Esophagus (tissue), 2 donors: ENCODE data around the gene GLIS1. TPM values are rescaled to one million over a fixed set of nuclear protein-coding genes. Genes with fewer than 3 reads are reported as not detected.

ENCODE experiments used
- H3K27ac ChIP-seq, 2 donors: one replicate each; pipeline ENCODE4 v1.5.1; 2013; ENCODE audit warnings: low read depth in 2 of 2, mild to moderate bottlenecking in 2 of 2, inconsistent platforms in 1 of 2, low read length in 1 of 2, moderate library complexity in 1 of 2
- H3K27me3 ChIP-seq, 2 donors: one replicate each; pipeline ENCODE4 v1.6.1; 2013; ENCODE audit warnings: low read length in 2 of 2, control low read depth in 1 of 2, mild to moderate bottlenecking in 1 of 2; ENCODE audit not compliant: insufficient read depth in 2 of 2, control insufficient read depth in 1 of 2
- H3K36me3 ChIP-seq, 2 donors: one replicate each; pipeline ENCODE4 v1.6.1; 2013; ENCODE audit warnings: low read length in 1 of 2; ENCODE audit not compliant: control insufficient read depth in 2 of 2, insufficient read depth in 2 of 2
- H3K4me1 ChIP-seq, 2 donors: one replicate each; pipeline ENCODE4 v1.6.1; 2013; ENCODE audit warnings: low read length in 1 of 2; ENCODE audit not compliant: control insufficient read depth in 2 of 2, insufficient read depth in 2 of 2
- H3K4me3 ChIP-seq, 2 donors: one replicate each; pipeline ENCODE4 v1.5.1; 2013; ENCODE audit warnings: low read length in 2 of 2, mild to moderate bottlenecking in 2 of 2, low read depth in 1 of 2, moderate library complexity in 1 of 2
- H3K9me3 ChIP-seq, 2 donors: one replicate each; pipeline ENCODE4 v1.6.1; 2013; ENCODE audit warnings: mild to moderate bottlenecking in 2 of 2, low read depth in 1 of 2, low read length in 1 of 2, moderate library complexity in 1 of 2; ENCODE audit not compliant: control insufficient read depth in 2 of 2, insufficient read depth in 1 of 2
- WGBS, 2 donors: extraction: QIAGEN DNeasy Blood & Tissue Kit; methylation state at CpG; one replicate each; pipeline ENCODE4 v1.1.7; 2013; 5-methylcytosine and 5-hydroxymethylcytosine counted together
- polyA plus RNA-seq, 2 donors: library from polyadenylated mRNA; stranded (reverse); fragments of 200-250 nt; gene quantifications; one replicate each; pipeline ENCODE4 v1.2.3, GENCODE V29; 2013
- donor health status: healthy with polysubstance abuse.
- donor health status: Bipolar disorder and iron deficiency.

The GLIS1 gene
- polyA plus RNA-seq, 2 donors = 0.18 TPM

GRCh38 chr1:53583021-53583867 lies 155.7 kb downstream of the GLIS1 start:
- Histone ChIP-seq H3K27me3 (no peaks in the 10 kb centered on the region), H3K4me1 (no peaks in the 10 kb centered on the region), H3K4me3 (no peak overlapping the region), H3K27ac (no peak overlapping the region), H3K36me3 (no peaks in the 10 kb centered on the region), H3K9me3 (no peaks in the 10 kb centered on the region)
- WGBS, 2 donors = 86 to 89% methylated on average over 13 of the region's 13 CpGs

- Histone ChIP-seq H3K27ac (no peak overlapping the region), H3K9me3 (no peaks in the 10 kb centered on the region), H3K4me1 (no peaks in the 10 kb centered on the region), H3K27me3 (no peaks in the 10 kb centered on the region), H3K36me3 (no peaks in the 10 kb centered on the region), H3K4me3 (no peak overlapping the region)
- WGBS, 2 donors = 74 to 80% methylated on average over 8 of the region's 8 CpGs
Observed at GRCh38 chr1:53582211-53583020, 156.5 kb downstream of the GLIS1 start.

- Histone ChIP-seq H3K36me3 (no peaks in the 10 kb centered on the region), H3K4me3 (no peak overlapping the region), H3K4me1 (no peaks in the 10 kb centered on the region), H3K27me3 (no peaks in the 10 kb centered on the region), H3K9me3 (no peaks in the 10 kb centered on the region), H3K27ac (no peak overlapping the region)
- WGBS, 2 donors = 86 to 94% methylated on average over 4 of the region's 4 CpGs
Observed at GRCh38 chr1:53581476-53581875, 157.5 kb downstream of the GLIS1 start.

- WGBS, 2 donors = 91 to 92% methylated on average over 9 of the region's 9 CpGs
Observed at GRCh38 chr1:53580739-53581475, 158.1 kb downstream of the GLIS1 start.

GRCh38 chr1:53580009-53580400 lies 159.0 kb downstream of the GLIS1 start:
- no peak overlapping the region for H3K4me3 ChIP-seq
- no peaks in the 10 kb centered on the region for H3K36me3 ChIP-seq
- 91 to 93% methylated on average over 4 of the region's 4 CpGs for WGBS, 2 donors
- no peaks in the 10 kb centered on the region for H3K27me3 ChIP-seq
- no peaks in the 10 kb centered on the region for H3K4me1 ChIP-seq
- no peak overlapping the region for H3K27ac ChIP-seq
- H3K9me3 ChIP-seq = no peaks in the 10 kb centered on the region

More at GRCh38 chr1:53580739-53581475, 158.1 kb downstream of the GLIS1 start:
- Histone ChIP-seq H3K36me3 (no peaks in the 10 kb centered on the region), H3K4me3 (no peak overlapping the region), H3K27me3 (no peaks in the 10 kb centered on the region), H3K9me3 (no peaks in the 10 kb centered on the region), H3K27ac (no peak overlapping the region), H3K4me1 (no peaks in the 10 kb centered on the region)

- H3K27ac ChIP-seq = no peak overlapping the region
- 76 to 84% methylated on average over 16 of the region's 16 CpGs for WGBS, 2 donors
- no peaks in the 10 kb centered on the region for H3K9me3 ChIP-seq
- no peak overlapping the region for H3K4me3 ChIP-seq
- no peaks in the 10 kb centered on the region for H3K27me3 ChIP-seq
- H3K4me1 ChIP-seq = no peaks in the 10 kb centered on the region
- H3K36me3 ChIP-seq = no peaks in the 10 kb centered on the region
Observed at GRCh38 chr1:53579221-53580008, 159.5 kb downstream of the GLIS1 start.

GRCh38 chr1:53578358-53578757 lies 160.6 kb downstream of the GLIS1 start:
- Histone ChIP-seq H3K4me1 (no peaks in the 10 kb centered on the region), H3K27me3 (no peaks in the 10 kb centered on the region), H3K36me3 (no peaks in the 10 kb centered on the region), H3K27ac (no peak overlapping the region), H3K9me3 (no peaks in the 10 kb centered on the region), H3K4me3 (no peak overlapping the region)
- WGBS, 2 donors = 69 to 71% methylated on average over 3 of the region's 3 CpGs

GRCh38 chr1:53577761-53578100 lies 161.2 kb downstream of the GLIS1 start:
- WGBS, 2 donors = 88% methylated on average over 4 of the region's 4 CpGs
- Histone ChIP-seq H3K27me3 (no peaks in the 10 kb centered on the region), H3K4me1 (peaks cover 0 to 5% of the 10 kb centered on the region in 2 donors), H3K27ac (no peak overlapping the region), H3K9me3 (no peaks in the 10 kb centered on the region), H3K36me3 (no peaks in the 10 kb centered on the region), H3K4me3 (no peak overlapping the region)
